Activated T-cell treated with anti-CD3 and anti-CD28 coated beads, Interleukin-2, amount 50 U/mL, for 1 hour (primary cell): ENCODE measurements around the gene KCND3.
"Not testable (repeated sequence)": the region's sequence is repeated elsewhere in the genome, so short reads cannot be mapped to it uniquely, and the experiment has no call there.

Experiments used
- DNase-seq: peaks from one replicate; pipeline ENCODE4 v3.0.0-alpha.2; 2020

Gene KCND3

GRCh38 chr1:111802984-111803383 lies 186.5 kb downstream of the KCND3 start:
- no peak for DNase-seq

- DNase-seq = no peak
Measured at GRCh38 chr1:111802110-111802509, 187.4 kb downstream of the KCND3 start.

GRCh38 chr1:111801071-111801850 lies 188.2 kb downstream of the KCND3 start:
- no peak for DNase-seq

GRCh38 chr1:111799722-111800121 lies 189.7 kb downstream of the KCND3 start:
- not testable (repeated sequence) for DNase-seq

GRCh38 chr1:111798580-111798979 lies 190.9 kb downstream of the KCND3 start:
- DNase-seq = no peak

GRCh38 chr1:111795401-111795800 lies 194.1 kb downstream of the KCND3 start:
- no peak for DNase-seq

GRCh38 chr1:111793923-111794322 lies 195.5 kb downstream of the KCND3 start:
- no peak for DNase-seq

GRCh38 chr1:111792249-111792648 lies 197.2 kb downstream of the KCND3 start:
- DNase-seq = no peak

GRCh38 chr1:111791776-111792175 lies 197.7 kb downstream of the KCND3 start:
- DNase-seq = no peak

GRCh38 chr1:111789666-111790316 lies 199.7 kb downstream of the KCND3 start:
- DNase-seq = no peak

- DNase-seq = no peak
Measured at GRCh38 chr1:111789142-111789541, 200.3 kb downstream of the KCND3 start.

- DNase-seq = no peak
Measured at GRCh38 chr1:111786669-111787207, 202.7 kb downstream of the KCND3 start.

- DNase-seq = no peak
Measured at GRCh38 chr1:111784273-111784901, 205.1 kb downstream of the KCND3 start.

- no peak for DNase-seq
Measured at GRCh38 chr1:111779546-111779945, 209.9 kb downstream of the KCND3 start.

GRCh38 chr1:111778541-111779051 lies 210.9 kb downstream of the KCND3 start:
- DNase-seq = no peak

GRCh38 chr1:111778066-111778465 lies 211.4 kb downstream of the KCND3 start:
- DNase-seq = no peak

GRCh38 chr1:111777301-111777700 lies 212.2 kb downstream of the KCND3 start:
- no peak for DNase-seq

GRCh38 chr1:111776861-111777260 lies 212.6 kb downstream of the KCND3 start:
- no peak for DNase-seq

GRCh38 chr1:111776391-111776790 lies 213.1 kb downstream of the KCND3 start:
- DNase-seq = no peak

GRCh38 chr1:111775966-111776365 lies 213.5 kb downstream of the KCND3 start:
- DNase-seq = no peak

GRCh38 chr1:111770916-111771315 lies 218.6 kb downstream of the KCND3 start:
- DNase-seq = no peak

- DNase-seq = no peak
Measured at GRCh38 chr1:111769517-111770146, 219.8 kb downstream of the KCND3 start.

GRCh38 chr1:111768625-111769024 lies 220.8 kb downstream of the KCND3 start:
- no peak for DNase-seq
